Measurements from ENCODE around the gene UGT1A8.
"Not testable (repeated sequence)": the region's sequence is repeated elsewhere in the genome, so short reads cannot be mapped to it uniquely, and the experiment has no call there.

Gene UGT1A8

GRCh38 chr2:233584210-233584609 is 33.2 kb upstream of the UGT1A8 start:
- Histone ChIP-seq H3K27ac (ENCODE audit: low read length) (no peak overlapping the region), H2AFZ (ENCODE audit: low read depth, low read length) (no peak overlapping the region), H3K4me3 (ENCODE audit: low read length) (no peak overlapping the region), H3K9ac (ENCODE audit: low read length) (no peak overlapping the region), H3K27me3 (ENCODE audit: low read depth, low read length) (peaks cover 7% of the 10 kb centered on the region; the same call in 1 of the 2 replicates), H3K9me3 (ENCODE audit: insufficient read depth, low read length) (no peaks in the 10 kb centered on the region), H3K4me2 (ENCODE audit: low read length) (no peak overlapping the region), H3K79me2 (ENCODE audit: low read length) (no peaks in the 10 kb centered on the region), H4K20me1 (ENCODE audit: insufficient read depth, low read length) (no peaks in the 10 kb centered on the region), H3K4me1 (ENCODE audit: low read length) (peaks cover 11% of the 10 kb centered on the region), H3K36me3 (replicated peaks; ENCODE audit: low read depth, low read length) (no peaks in the 10 kb centered on the region)
- no peak for TF ChIP-seq CTCF (IDR thresholded peaks at IDR 0.05; ENCODE audit: low read depth, low read length)
- no peak for TF ChIP-seq EZH2phosphoT487 (IDR thresholded peaks at IDR 0.05; ENCODE audit: low read depth)

- Histone ChIP-seq H3K27ac (ENCODE audit: low read length) (no peak overlapping the region), H3K4me2 (ENCODE audit: low read length) (no peak overlapping the region), H3K79me2 (ENCODE audit: low read length) (no peaks in the 10 kb centered on the region), H3K9me3 (ENCODE audit: insufficient read depth, low read length) (no peaks in the 10 kb centered on the region), H3K9ac (ENCODE audit: low read length) (no peak overlapping the region), H3K36me3 (replicated peaks; ENCODE audit: low read depth, low read length) (no peaks in the 10 kb centered on the region), H3K4me1 (ENCODE audit: low read length) (peaks cover 11% of the 10 kb centered on the region), H3K4me3 (ENCODE audit: low read length) (no peak overlapping the region), H4K20me1 (ENCODE audit: insufficient read depth, low read length) (no peaks in the 10 kb centered on the region), H2AFZ (ENCODE audit: low read depth, low read length) (no peak overlapping the region), H3K27me3 (ENCODE audit: low read depth, low read length) (peaks cover 7% of the 10 kb centered on the region; the same call in 1 of the 2 replicates)
- TF ChIP-seq CTCF (IDR thresholded peaks at IDR 0.05; ENCODE audit: low read depth, low read length) (no peak), EZH2phosphoT487 (IDR thresholded peaks at IDR 0.05; ENCODE audit: low read depth) (no peak)
Observed at GRCh38 chr2:233588400-233588799, 29.0 kb upstream of the UGT1A8 start.

GRCh38 chr2:233592706-233593105 is 24.7 kb upstream of the UGT1A8 start:
- H3K9ac ChIP-seq (ENCODE audit: low read length); H2AFZ ChIP-seq (ENCODE audit: low read depth, low read length); H3K27me3 ChIP-seq (ENCODE audit: low read depth, low read length); H3K27ac ChIP-seq (ENCODE audit: low read length); H4K20me1 ChIP-seq (ENCODE audit: insufficient read depth, low read length); H3K4me3 ChIP-seq (ENCODE audit: low read length); H3K36me3 ChIP-seq (replicated peaks; ENCODE audit: low read depth, low read length); H3K79me2 ChIP-seq (ENCODE audit: low read length); H3K4me2 ChIP-seq (ENCODE audit: low read length); H3K4me1 ChIP-seq (ENCODE audit: low read length); H3K9me3 ChIP-seq (ENCODE audit: insufficient read depth, low read length): not testable (repeated sequence)

GRCh38 chr2:233593201-233593600 is 24.2 kb upstream of the UGT1A8 start:
- H4K20me1 ChIP-seq (ENCODE audit: insufficient read depth, low read length): no peaks in the 10 kb centered on the region
- no peaks in the 10 kb centered on the region for H3K9me3 ChIP-seq (ENCODE audit: insufficient read depth, low read length)
- H3K79me2 ChIP-seq (ENCODE audit: low read length): no peaks in the 10 kb centered on the region
- no peaks in the 10 kb centered on the region for H3K27me3 ChIP-seq (ENCODE audit: low read depth, low read length)
- H3K36me3 ChIP-seq (replicated peaks; ENCODE audit: low read depth, low read length): no peaks in the 10 kb centered on the region
- no peak overlapping the region for H3K9ac ChIP-seq (ENCODE audit: low read length)
- no peak overlapping the region for H3K27ac ChIP-seq (ENCODE audit: low read length)
- H3K4me3 ChIP-seq (ENCODE audit: low read length): no peak overlapping the region
- no peak overlapping the region for H2AFZ ChIP-seq (ENCODE audit: low read depth, low read length)
- TF ChIP-seq EZH2phosphoT487 (IDR thresholded peaks at IDR 0.05; ENCODE audit: low read depth) (no peak), CTCF (IDR thresholded peaks at IDR 0.05; ENCODE audit: low read depth, low read length) (no peak)
- no peak overlapping the region for H3K4me2 ChIP-seq (ENCODE audit: low read length)
- H3K4me1 ChIP-seq (ENCODE audit: low read length): no peaks in the 10 kb centered on the region

GRCh38 chr2:233597522-233597921 is 19.9 kb upstream of the UGT1A8 start:
- Histone ChIP-seq H3K9ac (ENCODE audit: low read length) (no peak overlapping the region), H2AFZ (ENCODE audit: low read depth, low read length) (no peak overlapping the region), H3K4me3 (ENCODE audit: low read length) (no peak overlapping the region), H3K36me3 (replicated peaks; ENCODE audit: low read depth, low read length) (no peaks in the 10 kb centered on the region), H3K27ac (ENCODE audit: low read length) (no peak overlapping the region), H3K79me2 (ENCODE audit: low read length) (no peaks in the 10 kb centered on the region), H3K9me3 (ENCODE audit: insufficient read depth, low read length) (no peaks in the 10 kb centered on the region), H3K27me3 (ENCODE audit: low read depth, low read length) (no peaks in the 10 kb centered on the region), H4K20me1 (ENCODE audit: insufficient read depth, low read length) (no peaks in the 10 kb centered on the region), H3K4me1 (ENCODE audit: low read length) (no peaks in the 10 kb centered on the region), H3K4me2 (ENCODE audit: low read length) (no peak overlapping the region)
- TF ChIP-seq EZH2phosphoT487 (IDR thresholded peaks at IDR 0.05; ENCODE audit: low read depth): no peak
- TF ChIP-seq CTCF (IDR thresholded peaks at IDR 0.05; ENCODE audit: low read depth, low read length): no peak

Measured in OCI-LY3 (cell line).